GM19438 (cell line): ENCODE measurements around the gene CRTC2.

Experiments
- ATAC-seq: cut with Tn5 transposase; IDR thresholded peaks from one replicate; pipeline ENCODE4 v1.9.1; 2021; ENCODE audit warnings: low read depth; ENCODE audit not compliant: unreplicated experiment

CRTC2 gene

DNA sequence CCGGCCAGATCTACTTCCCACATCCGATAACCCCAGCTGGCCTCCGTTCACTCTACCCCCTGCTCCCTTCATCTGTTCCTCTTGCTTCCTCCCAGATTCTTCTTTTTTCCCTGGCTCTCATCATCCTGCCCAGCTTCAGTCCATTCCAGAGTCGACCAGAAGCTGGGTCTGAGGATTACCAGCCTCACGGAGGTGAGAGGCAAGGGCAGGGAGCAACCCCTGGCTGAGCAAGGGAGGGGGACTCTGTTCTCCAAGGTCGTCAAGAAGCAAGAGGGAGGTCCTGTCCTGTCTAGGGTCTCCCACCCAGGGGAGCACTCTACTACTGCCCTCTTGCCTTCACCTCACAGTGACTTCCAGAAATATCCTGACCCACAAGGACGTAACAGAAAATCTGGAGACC is 15.1 kb upstream of the CRTC2 start:
- no peak for ATAC-seq

DNA sequence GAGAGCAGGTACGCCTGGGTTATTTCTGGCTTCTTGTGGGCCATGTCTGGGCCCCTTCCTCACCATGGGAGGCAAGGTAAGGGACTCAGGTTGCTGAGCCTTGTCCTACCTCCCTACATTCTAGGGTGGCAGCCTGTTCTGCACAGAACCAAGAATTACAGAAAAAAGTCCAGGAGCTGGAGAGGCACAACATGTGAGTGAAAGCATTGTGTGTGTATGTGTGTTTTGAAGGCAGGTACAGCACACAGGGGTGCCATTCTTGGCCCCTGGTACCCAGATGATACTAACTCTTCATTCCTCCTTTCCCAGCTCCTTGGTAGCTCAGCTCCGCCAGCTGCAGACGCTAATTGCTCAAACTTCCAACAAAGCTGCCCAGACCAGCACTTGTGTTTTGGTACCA is 14.7 kb upstream of the CRTC2 start:
- no peak for ATAC-seq

DNA sequence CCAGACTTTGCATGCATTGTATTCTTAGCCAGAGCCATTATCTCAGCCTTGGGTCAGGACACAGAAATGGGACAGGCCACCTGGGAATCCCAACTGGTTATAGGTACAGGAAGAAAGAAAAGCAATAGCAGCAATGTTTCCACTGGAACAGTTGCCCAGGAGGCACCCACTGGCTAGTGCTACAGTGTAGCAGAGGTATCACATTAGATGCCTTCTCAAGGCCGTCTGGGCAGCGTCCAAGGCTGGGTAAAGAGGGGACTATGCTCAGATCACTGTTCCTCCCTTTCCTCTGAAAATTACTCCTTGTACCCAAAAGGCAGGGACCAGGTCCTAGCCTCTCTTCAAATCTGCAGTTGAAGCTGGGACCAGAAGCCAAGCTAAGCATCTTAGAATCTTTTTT is 11.9 kb upstream of the CRTC2 start:
- no peak for ATAC-seq

DNA sequence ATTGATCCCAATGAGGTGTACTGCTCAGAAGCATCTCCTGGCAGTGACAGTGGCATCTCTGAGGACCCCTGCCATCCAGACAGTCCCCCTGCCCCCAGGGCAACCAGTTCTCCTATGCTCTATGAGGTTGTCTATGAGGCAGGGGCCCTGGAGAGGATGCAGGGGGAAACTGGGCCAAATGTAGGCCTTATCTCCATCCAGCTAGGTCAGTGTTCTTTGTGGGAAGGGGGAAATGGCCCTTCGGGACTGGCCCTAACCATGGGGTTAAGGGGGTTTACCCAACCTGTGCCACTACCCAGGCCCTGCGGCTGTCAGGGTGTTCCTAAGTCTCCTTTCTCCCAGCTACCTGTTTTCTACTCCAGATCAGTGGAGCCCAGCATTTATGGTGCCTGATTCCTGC is 10.6 kb upstream of the CRTC2 start:
- no peak for ATAC-seq

DNA sequence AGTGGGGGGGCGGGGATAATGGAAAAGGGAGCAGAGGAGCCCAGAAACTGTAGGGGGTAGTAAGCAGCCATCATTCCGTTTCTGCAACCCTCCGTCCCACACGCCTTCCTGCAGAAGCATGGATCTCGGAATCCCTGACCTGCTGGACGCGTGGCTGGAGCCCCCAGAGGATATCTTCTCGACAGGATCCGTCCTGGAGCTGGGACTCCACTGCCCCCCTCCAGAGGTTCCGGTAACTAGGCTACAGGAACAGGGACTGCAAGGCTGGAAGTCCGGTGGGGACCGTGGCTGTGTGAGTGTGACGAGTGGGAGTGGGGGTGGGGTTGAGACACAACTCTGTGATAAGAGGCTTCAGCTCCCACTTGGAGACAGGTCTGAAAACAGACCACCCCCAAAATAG is 10.0 kb upstream of the CRTC2 start:
- no peak for ATAC-seq

DNA sequence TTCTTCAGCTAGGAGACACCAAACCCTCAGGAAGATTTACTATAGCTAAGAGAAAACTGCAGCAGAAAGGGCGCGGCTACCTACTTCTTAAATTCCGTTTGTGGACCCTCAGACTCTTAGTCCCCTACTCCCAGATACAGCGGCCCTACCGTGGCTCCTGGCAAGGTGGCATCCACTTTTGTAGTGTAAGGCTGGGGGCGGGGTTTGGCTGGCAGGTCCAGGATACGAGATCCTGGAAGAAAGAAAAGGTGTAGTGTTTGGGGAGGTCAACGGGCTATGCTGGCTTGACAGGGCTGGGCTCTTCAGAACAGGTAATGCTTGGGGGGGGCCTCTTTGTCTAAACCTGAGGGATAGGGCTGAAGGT is 9.6 kb upstream of the CRTC2 start:
- ATAC-seq: no peak

DNA sequence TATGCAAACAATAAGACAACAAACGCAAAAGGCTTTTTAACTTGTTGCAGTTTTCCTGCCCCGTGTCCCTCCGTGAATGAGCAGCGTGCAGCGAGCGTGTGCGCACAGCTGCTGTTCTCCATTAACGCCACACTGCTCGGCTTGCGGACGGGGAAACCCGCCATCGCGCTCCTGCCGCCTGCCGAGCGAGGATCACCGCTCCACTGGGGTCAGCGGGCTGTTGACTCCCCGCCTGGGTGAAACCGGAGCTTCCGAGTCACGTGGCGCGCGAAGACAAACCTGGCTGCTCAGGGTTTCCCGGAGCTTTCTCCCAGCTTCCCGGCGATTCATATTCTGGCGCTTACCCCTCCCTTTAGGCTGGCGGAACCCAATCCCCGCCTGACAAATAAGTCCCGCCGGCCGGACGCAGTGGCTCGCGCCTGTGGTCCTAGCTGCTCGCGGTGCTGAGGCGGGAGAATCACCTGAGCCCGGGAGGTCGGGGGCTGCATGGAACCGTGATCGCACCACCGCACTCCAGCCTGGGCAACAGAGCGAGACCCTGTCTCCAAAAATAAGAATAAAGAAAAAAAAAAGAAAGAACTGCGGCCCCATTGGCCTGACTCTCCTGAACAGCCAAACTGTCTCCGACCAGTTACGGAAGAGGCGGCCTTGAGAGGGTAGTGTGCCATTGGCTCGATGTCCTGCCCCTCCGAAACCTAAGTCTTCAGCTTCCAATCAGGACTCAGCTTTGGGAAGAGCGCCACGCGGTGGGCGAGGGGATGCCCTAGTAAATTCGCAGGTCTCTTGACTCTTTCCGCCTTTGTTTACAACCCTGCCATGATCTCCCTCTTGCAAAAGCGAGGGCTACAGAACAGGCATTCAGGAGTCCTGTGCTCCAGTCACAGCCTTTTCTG is 8.9 kb upstream of the CRTC2 start, which contains the start of gene CREB3L4:
TSS of gene CREB3L4 (plus strand) at position 796 of the 893 bp plus-strand sequence. CDS start 624 bp downstream, outside the sequence.
- ATAC-seq: peak; percentile 60

DNA sequence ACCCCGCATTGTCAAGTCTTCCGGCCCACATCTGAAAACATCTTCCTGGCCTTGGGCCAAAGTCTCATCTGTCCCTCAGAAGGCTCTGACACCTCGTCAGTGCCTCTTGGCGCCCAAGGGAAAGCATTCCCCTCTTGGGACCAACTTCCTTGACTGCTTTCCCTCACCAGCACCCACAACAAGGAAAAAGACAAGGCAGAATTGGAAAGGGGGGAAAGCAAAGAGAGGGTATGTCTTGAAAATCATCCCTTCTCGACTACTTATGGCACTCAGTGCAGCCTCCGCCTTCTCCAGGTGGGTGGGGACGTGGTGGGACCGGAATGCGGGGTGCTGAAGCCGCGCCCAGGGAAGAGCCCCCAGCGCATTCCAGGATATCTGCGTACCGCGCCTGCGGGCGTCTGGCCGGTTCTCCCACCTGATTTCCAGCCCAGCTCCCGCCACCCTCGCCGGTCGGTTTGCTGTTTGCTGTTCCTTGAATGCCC is 5.5 kb upstream of the CRTC2 start:
- ATAC-seq: no peak

DNA sequence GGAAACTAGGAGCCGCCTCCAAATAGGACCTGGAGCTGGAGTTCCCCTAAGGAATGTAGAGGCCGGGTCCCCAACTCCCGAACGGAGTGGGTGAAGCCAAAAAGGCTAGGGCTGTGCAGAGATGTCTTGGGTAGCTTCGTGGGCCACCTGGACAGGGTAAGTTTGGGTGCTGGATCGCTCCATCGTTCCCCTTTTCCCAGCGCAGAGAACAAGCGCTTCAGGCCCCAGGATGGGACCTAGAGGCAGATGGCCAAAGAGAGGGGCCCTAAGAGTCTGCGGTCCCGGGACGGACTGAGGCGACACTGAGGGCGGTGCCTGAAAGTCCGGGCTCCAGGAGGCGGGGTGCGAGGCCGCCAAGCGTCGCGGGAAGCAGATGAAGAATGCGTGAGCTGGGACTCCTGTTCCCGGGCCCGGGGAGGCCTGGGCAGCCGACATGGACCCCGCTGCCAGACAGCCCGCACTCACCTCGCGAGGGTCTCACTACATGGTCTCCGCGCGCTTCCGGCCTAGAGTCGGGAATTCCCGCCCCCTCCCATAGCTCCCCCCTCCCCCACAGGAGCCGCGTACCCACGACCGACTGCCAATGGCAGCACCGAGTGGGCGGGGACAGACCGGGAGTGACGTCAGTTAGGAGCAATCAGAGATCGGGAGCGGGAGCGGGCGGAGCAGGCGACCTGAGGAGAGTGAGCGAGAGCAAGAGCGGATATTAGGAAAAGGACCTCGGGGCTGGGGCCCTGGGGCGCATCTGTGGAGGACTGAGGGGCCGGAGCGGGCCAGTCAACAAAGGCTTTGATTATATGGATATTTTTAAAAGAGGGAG is 4.8 kb upstream of the CRTC2 start, which contains the start of gene SLC39A1:
TSS of gene SLC39A1 (minus strand) at position 508 of the 820 bp plus-strand sequence. CDS start 822 bp downstream, outside the sequence.
- no peak for ATAC-seq

DNA sequence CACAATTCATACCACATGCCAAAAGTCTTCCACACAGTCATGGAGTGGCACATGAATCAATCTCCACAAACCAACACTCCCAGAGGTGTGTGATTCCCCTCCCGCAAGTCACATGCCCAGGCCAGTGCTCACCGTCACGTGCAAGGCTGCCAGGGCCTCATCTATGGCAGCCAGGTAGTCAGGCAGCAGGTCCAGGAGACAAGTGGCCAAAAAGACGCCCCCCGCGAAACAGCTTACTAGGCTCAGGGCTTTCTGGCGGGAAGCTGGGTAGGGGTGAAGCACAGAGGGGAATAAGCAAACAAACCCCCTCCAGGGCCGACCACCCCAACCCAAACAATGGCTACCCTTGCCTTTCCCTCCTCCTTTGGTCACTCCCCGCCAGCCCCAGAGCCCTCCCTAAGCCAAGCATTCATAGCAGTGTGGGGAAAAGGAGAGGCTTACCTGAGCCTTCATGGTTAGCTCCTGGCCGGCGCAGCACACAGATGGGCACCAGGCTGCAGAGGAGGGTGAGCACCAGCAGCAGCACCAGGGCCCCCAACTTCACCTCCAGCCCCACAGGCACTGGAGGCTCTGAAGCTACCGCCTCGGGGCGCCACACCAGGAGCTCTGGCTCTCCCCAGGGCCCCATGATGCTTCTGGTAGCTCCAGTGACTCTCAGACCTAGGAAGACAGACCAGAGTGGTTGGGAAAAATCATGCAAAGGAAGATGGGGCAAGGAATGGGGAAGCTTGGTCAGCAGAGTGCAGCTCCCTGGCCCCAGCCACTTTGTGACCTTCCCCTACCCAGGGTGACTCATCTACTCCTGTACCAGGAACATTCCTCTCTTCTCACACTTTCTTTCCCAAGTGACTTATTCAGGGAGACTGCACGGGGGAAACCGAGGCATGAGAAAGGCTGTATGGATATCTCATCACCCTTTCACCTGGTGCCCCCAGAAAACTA is 3.9 kb upstream of the CRTC2 start:
- ATAC-seq: no peak

DNA sequence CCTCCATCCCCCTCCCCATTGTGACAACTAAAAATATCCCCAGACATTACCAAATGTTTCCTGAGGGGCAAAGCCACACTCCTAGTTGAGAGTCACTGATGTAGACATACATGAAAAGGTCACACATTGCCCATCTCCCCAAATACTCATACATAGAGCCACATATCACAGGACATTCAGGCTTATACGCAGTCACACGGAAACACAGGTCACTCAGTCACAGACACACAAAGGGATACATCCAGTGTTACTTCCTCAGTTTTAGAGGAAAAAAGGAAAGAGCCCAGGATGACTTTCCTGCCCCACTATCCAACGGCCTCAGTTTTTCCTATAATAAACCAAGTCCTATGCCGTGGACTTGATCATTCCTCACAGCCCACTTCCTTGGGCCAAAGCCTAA is 3.0 kb upstream of the CRTC2 start:
- ATAC-seq: no peak

DNA sequence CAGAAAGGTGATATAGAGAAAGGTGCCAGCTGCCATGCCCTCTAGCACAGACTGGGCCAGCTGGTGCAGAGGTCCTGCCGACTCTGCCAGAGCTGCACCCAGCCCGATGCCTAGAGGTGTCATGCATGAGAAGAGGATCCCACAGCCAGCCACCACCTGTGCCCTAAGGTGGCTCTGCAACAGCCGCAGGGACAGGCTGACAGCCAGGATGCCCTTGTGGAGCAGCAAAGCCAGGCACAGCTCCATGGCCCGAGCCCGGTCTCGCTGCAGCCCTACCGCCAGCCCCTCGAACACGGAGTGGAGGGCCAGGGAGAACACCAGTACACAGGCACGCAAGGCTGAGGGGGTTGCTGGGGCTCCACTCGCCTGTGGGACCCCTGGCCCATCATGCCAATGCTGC is 1.8 kb upstream of the CRTC2 start:
- no peak for ATAC-seq

DNA sequence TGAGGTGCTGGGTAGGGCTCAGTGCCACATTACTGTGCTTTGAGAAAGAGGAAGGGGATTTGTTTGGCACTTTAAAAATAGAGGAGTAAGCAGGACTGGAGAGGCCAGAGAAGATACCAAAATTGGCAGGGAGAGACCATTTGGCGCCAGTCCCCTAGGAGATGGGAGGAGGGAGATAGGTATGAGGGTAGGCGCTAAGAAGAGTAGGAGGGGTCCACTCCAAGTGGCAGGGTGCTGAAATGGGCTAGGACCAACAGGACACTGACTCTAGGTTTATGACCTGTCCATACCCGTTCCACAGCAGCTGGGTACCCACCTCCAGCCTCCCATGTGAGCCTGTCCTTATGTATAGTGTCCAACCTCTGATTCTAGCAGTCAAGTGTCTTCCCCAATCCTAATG is 1.0 kb upstream of the CRTC2 start:
- ATAC-seq: no peak

DNA sequence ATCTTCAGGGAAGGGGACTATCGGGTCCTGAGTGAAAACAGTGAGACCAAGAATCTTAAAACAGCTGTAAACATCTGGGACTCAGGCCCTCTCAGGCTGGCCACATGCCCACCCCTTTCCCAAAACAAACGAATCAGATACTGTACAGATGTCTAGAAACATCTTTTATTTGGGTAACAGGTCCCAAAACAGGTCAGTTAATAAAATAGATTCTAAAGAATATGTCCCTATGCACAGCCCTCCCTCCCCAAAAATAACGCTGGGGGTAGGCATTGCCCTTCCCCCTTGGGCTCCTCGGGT is 499 bp upstream of the CRTC2 start:
- no peak for ATAC-seq

DNA sequence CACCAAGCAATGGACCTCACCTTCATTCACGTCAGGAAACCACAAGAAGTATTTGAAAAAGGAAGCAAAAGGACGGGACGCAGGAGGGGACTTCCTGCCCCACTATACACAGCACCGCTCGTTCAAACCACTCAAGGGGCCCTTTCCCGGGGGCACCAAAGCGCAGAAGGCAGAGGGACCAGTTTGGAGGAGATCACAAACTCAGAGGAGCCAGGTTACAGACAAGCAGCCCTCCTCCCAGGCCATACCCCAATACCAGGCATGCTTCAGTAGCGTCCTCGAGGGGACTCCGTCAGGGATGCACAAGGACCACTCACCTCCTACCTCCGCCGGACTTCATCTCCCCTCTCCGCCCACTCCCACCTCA is 685 bp downstream of the CRTC2 start:
- peak; percentile 18 for ATAC-seq

DNA sequence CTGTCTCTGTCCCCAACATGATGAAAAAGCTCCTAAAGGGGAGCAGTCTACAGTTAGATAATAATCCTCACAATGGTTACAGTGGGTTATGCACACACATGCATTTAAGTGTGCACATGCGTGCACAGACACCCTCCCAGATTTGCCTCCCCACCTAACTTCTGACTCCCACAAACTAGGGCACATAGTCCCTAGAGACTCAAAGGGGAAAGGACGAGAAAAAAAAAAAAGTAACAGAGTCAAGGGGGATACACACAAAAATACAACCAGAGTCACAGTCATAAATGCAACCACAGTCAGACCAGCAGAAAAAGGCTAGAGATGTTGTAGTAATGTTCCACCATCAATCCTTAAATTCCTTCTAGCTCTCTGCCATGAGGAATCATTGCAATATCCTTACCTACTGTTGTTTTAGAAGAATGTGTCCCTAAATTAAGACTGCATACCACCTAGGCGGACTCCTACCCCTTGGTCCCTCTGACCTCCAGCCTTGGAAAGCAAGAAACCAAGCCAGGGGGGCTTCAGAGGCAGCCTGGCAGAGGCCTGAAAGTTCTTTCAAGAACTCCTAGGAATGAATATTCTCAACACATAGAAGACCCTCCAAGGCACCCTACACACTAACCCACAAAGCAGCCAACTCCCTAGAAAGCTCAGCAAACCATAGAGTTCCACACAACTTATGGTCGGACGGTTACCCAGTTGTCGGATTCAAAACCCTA is 1.3 kb downstream of the CRTC2 start:
- no peak for ATAC-seq

DNA sequence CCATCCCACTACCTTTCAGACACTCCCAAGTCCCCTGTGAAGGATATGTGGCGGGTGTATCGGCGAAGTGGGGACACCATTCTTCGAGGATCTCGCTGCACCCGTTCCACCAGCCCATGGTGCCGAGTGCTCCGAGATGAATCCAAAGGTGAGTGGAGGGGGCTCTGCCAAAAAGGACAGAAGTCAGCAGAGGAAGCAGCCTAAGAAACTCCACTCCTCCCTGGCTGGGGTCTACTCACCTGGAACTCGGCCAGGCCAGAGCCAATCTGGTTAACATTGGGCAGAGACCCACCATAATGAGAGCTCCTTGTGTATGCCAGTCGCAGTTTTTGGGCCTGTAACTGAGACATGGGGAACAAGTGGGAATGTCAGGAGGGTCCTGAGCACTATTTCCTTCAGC is 3.6 kb downstream of the CRTC2 start:
- ATAC-seq: no peak

DNA sequence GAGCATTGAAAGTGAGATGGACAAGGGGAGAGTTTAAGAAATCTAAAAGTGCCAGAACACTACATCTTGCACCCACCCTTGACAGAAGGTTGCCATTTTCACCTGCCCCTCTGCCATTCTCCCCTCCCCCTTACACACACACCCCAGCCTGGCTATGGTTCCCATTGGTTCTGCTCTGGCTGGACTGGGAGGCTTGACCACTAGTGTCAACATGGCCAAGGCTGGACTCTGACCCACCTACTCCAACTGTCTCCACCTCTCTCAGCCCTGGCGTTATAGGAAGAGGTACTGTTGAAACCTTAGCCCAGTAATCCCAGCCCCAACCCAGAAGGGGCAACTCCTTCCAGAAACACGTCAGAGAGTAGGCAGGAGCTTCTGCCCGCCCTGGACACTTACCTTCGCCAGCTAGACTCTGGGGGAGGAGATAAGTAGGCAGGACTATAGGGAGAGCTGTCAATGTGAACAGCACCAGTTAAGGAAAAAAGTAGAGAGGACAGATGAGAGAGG is 4.5 kb downstream of the CRTC2 start:
- ATAC-seq: no peak

DNA sequence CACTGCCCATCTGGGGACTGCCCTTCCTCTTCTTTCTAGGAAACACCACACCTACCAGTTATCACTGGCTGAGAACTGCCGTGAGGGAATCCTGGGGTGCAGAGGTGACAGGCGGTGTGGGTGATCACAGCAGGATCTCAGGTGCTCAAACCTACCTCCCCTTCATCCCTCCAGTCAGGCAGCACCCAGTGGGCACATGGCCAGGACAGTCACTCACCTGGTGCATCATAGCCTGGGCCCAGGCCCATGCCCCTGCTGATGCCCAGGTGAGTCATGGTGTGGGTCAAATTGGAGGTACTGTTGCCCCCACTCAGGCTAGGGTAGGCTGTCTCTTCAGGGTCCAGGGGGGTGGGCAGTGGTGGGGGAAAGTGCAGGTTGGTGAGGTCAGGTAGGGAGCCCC is 6.6 kb downstream of the CRTC2 start:
- ATAC-seq: no peak

DNA sequence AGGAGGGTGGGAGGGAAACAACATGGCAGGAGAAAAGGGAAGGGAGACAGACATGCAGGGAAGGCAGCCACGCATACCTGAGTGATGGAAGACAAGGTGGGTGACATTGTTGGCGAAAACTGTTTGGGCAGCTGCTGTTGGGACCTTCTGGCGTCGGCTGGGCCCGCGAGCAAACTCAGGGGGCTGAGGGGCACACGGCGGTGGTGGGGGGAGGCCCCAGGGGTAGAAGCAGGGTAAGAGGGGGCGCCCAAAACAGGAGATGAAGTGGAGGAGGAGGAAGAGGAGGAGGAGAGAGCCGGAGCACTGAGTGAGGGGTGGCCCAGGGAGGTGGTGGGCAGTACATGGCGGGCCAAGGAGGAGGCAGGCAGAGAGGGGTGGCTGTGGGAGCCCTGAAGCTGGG is 7.2 kb downstream of the CRTC2 start:
- ATAC-seq: no peak
